Stimulated activated CD8-positive, alpha-beta memory T cell treated with anti-CD3 and anti-CD28 coated beads, Interleukin-12 subunit alpha, Interleukin-12 subunit beta, amount 100 ng/mL, for 24 hours (primary cell): ENCODE results near the gene FBXO15.
A peak's percentile ranks its signal among the peaks of the same experiment; 100 is the strongest.

Experiments
- DNase-seq: peaks from one replicate; pipeline ENCODE4 v3.0.0-alpha.2; 2020; ENCODE audit errors: extremely low read depth

The FBXO15 gene

DNA sequence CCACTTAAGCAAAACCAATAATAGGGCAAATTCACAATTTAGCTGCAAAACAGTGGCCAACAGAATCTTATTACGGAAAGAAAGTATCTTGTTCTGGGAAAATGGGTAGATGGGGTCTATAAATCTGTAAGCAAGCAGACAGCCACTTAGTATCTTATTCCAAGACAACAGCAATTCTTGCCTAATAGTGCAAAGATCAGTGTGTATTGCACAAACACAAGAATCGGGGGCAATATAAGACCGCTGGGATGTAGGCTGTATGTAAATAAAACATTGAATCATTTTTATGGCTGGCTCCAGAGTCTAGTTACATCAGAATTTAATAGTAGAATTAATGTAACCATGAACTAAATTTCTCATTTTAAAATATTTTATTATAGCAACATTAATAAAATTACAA, 85.6 kb downstream of the FBXO15 start:
- DNase-seq: no peak

GRCh38 chr18:74060579-74060978, 87.1 kb downstream of the FBXO15 start:
- no peak for DNase-seq

DNA sequence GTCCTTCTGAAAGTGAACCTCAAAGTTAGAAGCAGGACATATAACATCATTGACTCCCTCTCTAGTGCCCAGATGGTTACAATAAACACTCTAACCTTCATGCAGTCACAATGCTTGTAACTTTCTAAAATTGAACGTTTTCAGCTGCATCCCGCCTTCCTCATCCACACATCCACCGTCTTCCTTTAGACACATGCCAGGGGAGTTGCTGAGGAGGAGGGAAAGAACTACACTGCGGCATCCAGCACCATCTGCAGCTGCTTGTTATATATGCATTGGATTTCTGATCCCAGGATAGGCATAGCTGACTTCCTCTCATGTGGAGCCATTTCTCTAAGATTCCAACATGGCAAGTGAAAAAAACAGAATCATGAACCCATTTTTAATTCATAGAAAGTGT, 96.8 kb downstream of the FBXO15 start:
- no peak for DNase-seq

DNA sequence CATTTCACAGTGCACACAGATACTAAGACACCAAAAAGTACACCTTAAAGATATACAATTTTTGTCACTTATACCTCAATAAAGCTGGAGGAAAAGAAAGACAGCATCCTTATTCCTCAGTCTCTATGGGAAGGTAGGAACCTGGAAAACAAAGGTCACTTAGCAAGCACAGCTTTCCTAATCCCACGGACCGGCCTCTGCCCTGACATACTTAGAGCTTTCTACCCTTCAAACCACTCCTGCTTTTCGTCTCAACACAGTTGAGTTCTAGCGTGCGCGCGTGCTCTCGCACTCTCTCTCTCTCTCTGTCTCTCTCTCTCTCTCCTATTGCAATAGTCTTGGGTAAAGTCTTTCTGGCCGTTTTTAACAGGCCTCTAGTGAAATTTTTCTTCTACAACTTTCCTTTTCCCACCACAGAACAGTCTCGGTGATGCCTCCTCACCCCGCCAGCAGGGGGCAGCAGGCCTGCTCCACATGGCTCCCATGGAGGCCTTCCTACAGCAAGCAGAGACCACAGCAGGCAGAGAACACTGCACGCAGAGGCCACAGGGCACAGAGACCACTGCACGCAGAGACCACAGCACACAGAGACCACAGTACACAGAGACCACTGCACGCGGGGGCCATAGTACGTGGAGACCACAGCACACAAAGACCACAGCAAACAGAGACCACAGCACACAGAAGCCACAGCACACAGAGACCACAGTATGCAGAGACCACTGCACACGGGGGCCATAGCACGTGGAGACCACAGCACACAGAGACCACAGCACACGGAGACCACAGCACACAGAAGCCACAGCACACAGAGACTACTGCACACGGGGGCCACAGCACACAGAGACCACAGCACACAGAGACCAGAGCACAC, 106.9 kb downstream of the FBXO15 start:
- peak; percentile 31 for DNase-seq

GRCh38 chr18:74040008-74040407, 107.6 kb downstream of the FBXO15 start:
- DNase-seq: no peak

DNA sequence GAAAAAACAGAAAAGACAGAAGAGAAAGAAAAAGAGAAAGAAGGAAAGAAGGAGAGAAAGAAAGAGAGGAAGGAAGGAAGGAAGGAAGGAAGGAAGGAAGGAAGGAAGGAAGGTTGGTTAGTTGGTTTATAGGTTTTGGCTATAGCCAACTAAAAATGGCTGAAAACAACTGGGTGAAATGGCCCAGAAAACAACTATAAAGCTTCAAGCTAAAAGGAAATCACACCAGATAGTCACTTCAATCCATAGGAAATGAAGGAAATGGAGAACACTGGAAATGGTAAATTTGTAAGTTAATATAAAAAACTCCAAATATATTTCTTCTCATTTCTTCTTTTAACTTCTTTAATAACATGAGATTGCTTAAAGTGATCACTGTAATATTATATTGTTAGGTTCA, 118.5 kb downstream of the FBXO15 start:
- DNase-seq: no peak
